H7 (cell line): ENCODE data around the gene LGI2. TPM values are rescaled to one million over a fixed set of nuclear protein-coding genes. Genes with fewer than 3 reads are reported as not detected.

Experiments used
- total RNA-seq: library from RNA; depleted of rRNA; stranded (reverse); fragments of >200 nt; shearing (Covaris generic); gene quantifications from 2 replicates; pipeline ENCODE4 v1.2.3, GENCODE V29; 2014; rRNA removed

LGI2 gene
- total RNA-seq, 1 experiment from 2014 or later: 0.94 TPM

Other genes starting within 250 kb of the LGI2 start
- gene SOD3, start 235.4 kb downstream of the LGI2 start, total RNA-seq: 0.07 and 1.3 TPM in 2 replicates
- 1.4 and 1.7 TPM in 2 replicates for gene CCDC149, start 117.9 kb downstream of the LGI2 start, total RNA-seq
- gene SEPSECS, start 129.5 kb upstream of the LGI2 start, total RNA-seq: 7.3 and 8.8 TPM in 2 replicates
- 14.8 and 18.3 TPM in 2 replicates for gene PI4K2B, start 203.1 kb upstream of the LGI2 start, total RNA-seq